DND-41 (cell line): ENCODE measurements around the gene AKT3.

Experiments
- ATAC-seq: fragments of 200-7000 bp; cut with Tn5 transposase; 3 replicates; pipeline ENCODE4 v1.9.1; 2021; ENCODE audit warnings: low read depth; ENCODE audit not compliant: insufficient read depth
- DNase-seq: peaks from one replicate; pipeline ENCODE4 v3.0.0-alpha.2; 2020
- H2AFZ ChIP-seq: 2 replicates; pipeline ENCODE4 v1.6.0; 2012; ENCODE audit warnings: low read depth, low read length
- H3K27ac ChIP-seq: 2 replicates; pipeline ENCODE4 v1.5.1; 2012; ENCODE audit warnings: low read length, inconsistent platforms
- H3K27me3 ChIP-seq: fragments of 200-600 bp; sonication (generic); 2 replicates; pipeline ENCODE4 v1.6.0; 2012; ENCODE audit warnings: low read length, mild to moderate bottlenecking, inconsistent platforms; ENCODE audit not compliant: insufficient read depth, poor library complexity
- H3K36me3 ChIP-seq: 2 replicates; pipeline ENCODE4 v1.5.1; 2012; ENCODE audit warnings: low read length, inconsistent platforms; ENCODE audit not compliant: insufficient read depth
- H3K4me1 ChIP-seq: 2 replicates; pipeline ENCODE4 v1.5.1; 2012; ENCODE audit warnings: mild to moderate bottlenecking, low read length; ENCODE audit not compliant: insufficient read depth
- H3K4me2 ChIP-seq: 2 replicates; pipeline ENCODE4 v1.6.0; 2012; ENCODE audit warnings: mild to moderate bottlenecking, moderate library complexity, low read length, inconsistent platforms; ENCODE audit not compliant: insufficient read depth
- H3K4me3 ChIP-seq, 2 experiments: fragments of 200-600 bp in 1 of 2; shearing (Covaris generic) in 1 of 2; 2 replicates each; pipeline ENCODE4 v1.5.1; 2012 to 2016; ENCODE audit warnings: inconsistent platforms in 2 of 2, low read length in 2 of 2, mild to moderate bottlenecking in 2 of 2, low read depth in 1 of 2, moderate library complexity in 1 of 2
- H3K79me2 ChIP-seq: 2 replicates; pipeline ENCODE4 v1.6.0; 2012; ENCODE audit warnings: low read length, inconsistent platforms; ENCODE audit not compliant: insufficient read depth
- H3K9ac ChIP-seq: 2 replicates; pipeline ENCODE4 v1.6.0; 2012; ENCODE audit warnings: low read depth, mild to moderate bottlenecking, inconsistent platforms, low read length, moderate library complexity
- H3K9me3 ChIP-seq: 2 replicates; pipeline ENCODE4 v1.5.1; 2012; ENCODE audit warnings: low read length, moderate library complexity, mild to moderate bottlenecking, inconsistent platforms; ENCODE audit not compliant: insufficient read depth, severe bottlenecking
- H4K20me1 ChIP-seq: 2 replicates; pipeline ENCODE4 v1.6.0; 2012; ENCODE audit warnings: low read length; ENCODE audit not compliant: insufficient read depth
- CTCF ChIP-seq: IDR thresholded peaks from 2 replicates; pipeline ENCODE4 v1.5.1; 2012; ENCODE audit warnings: borderline replicate concordance, low read length, moderate library complexity, mild to moderate bottlenecking; ENCODE audit not compliant: poor library complexity, severe bottlenecking; ENCODE audit errors: extremely low read depth
- EZH2 ChIP-seq: IDR thresholded peaks from 3 replicates; pipeline ENCODE4 v1.6.1; 2012; ENCODE audit warnings: borderline replicate concordance, low read depth, mild to moderate bottlenecking, moderate library complexity, low read length, inconsistent platforms; ENCODE audit not compliant: severe bottlenecking

The AKT3 gene

GRCh38 chr1:243499711-243500110 lies 350.3 kb downstream of the AKT3 start:
- TF ChIP-seq EZH2 (no peak), CTCF (no peak)
- Histone ChIP-seq H4K20me1 (no peaks in the 10 kb centered on the region), H3K27me3 (no peaks in the 10 kb centered on the region), H3K9ac (no peak overlapping the region), H3K4me1 (no peaks in the 10 kb centered on the region), H3K4me3 (no peak overlapping the region), H3K36me3 (peaks cover 34% of the 10 kb centered on the region), H3K79me2 (no peaks in the 10 kb centered on the region), H2AFZ (no peak overlapping the region), H3K9me3 (no peaks in the 10 kb centered on the region), H3K4me2 (no peak overlapping the region), H3K27ac (no peak overlapping the region)
- DNase-seq (no peak), ATAC-seq (no peak)

DNA sequence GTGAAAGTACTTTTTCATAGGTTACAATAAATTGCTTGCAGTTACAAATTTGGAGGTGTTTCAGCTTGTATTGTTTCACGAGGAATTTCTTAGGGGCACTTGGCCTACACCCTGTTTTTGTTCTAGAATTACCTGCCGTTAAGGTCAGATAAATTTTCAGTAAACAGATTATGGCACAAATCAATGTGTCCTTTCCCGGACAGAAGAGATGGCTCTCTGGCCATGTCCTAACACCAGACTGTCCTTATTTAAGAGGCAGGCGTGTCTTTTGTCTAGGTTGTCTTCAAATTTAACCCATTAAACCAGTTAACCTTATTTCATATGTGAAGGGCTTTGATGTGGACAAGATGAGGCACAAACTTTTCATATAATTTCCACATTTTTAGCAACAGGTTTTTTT lies 350.8 kb downstream of the AKT3 start:
- no peak for TF ChIP-seq CTCF
- no peak for TF ChIP-seq EZH2
- Histone ChIP-seq H2AFZ (no peak overlapping the region), H3K36me3 (peaks cover 30% of the 10 kb centered on the region), H3K9ac (no peak overlapping the region), H3K79me2 (no peaks in the 10 kb centered on the region), H3K27me3 (no peaks in the 10 kb centered on the region), H3K4me3 (no peak overlapping the region), H3K27ac (no peak overlapping the region), H4K20me1 (no peaks in the 10 kb centered on the region), H3K4me1 (no peaks in the 10 kb centered on the region), H3K4me2 (no peak overlapping the region), H3K9me3 (no peaks in the 10 kb centered on the region)
- no peak for DNase-seq
- ATAC-seq = no peak

- Histone ChIP-seq H3K36me3 (peaks cover 29% of the 10 kb centered on the region), H3K4me3 (no peak overlapping the region), H3K4me1 (no peaks in the 10 kb centered on the region), H3K4me2 (no peak overlapping the region), H3K27me3 (no peaks in the 10 kb centered on the region), H3K9ac (no peak overlapping the region), H3K9me3 (no peaks in the 10 kb centered on the region), H4K20me1 (no peaks in the 10 kb centered on the region), H3K27ac (no peak overlapping the region), H2AFZ (no peak overlapping the region), H3K79me2 (no peaks in the 10 kb centered on the region)
- no peak for ATAC-seq
- no peak for DNase-seq
- no peak for TF ChIP-seq CTCF
- TF ChIP-seq EZH2 = no peak
Measured at GRCh38 chr1:243497939-243498681, 351.9 kb downstream of the AKT3 start.
